SKM-1 (cell line): Measurements from ENCODE around the gene GJC2.
"Not testable (repeated sequence)": the region's sequence is repeated elsewhere in the genome, so short reads cannot be mapped to it uniquely, and the experiment has no call there.

Experiments used
- DNase-seq: peaks from one replicate; lab custom pipeline; 2025; ENCODE audit not compliant: unreplicated experiment; lab: John Stamatoyannopoulos, UW

GJC2 gene

DNA sequence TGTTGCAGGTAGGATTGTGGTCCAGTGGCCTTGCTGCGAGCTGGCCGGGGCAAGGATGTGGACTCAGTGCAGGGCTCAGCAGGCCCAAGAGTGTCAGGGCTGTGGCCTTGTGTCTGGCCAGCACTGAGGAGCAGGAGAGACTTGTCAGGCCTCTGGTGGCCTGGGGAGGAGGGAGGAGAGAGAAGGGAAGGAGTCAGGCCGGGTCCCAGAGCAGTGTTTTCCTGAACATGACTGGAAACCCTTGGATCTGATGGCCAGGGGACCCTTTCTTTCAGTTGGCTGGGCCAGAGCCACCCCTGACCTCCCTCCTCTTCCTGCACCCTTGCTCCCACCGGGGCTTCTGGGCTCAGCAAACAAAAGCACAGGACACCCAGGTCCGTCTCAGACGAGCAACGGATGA, 20.9 kb downstream of the GJC2 start:
- DNase-seq = no peak

DNA sequence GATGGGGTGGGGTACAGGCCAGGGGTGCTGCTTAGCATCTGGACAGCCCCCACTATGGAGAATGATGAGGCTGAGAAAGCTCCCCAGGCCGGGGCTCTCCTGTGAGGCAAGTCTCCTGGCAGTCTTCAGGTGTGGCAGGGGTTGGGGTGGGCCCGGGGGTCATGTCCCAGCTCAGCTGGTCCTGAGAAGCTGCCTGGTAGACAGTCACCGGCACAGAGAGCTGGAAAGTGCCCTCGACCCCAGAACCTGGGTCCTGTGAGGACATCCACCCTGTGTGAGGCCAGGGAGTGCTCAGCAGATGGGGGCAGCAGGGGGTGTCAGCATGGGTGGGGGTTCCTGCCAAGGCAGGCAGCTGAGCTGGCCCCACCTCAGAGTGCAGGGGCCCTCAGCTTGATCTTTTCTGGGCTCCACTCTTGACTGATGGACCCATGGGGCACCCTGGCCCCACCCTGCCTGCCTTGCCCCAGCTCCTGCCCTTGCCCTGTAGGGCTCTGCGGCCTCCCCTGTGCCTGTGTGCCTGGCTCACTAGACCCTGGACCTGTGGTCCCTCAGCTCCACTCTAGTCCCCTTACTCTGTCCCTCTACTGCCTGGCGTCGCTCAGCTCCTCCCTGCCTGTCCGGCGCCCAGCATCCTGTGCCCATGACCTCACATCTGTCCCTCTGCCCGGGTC, 21.6 kb downstream of the GJC2 start:
- DNase-seq = no peak

DNA sequence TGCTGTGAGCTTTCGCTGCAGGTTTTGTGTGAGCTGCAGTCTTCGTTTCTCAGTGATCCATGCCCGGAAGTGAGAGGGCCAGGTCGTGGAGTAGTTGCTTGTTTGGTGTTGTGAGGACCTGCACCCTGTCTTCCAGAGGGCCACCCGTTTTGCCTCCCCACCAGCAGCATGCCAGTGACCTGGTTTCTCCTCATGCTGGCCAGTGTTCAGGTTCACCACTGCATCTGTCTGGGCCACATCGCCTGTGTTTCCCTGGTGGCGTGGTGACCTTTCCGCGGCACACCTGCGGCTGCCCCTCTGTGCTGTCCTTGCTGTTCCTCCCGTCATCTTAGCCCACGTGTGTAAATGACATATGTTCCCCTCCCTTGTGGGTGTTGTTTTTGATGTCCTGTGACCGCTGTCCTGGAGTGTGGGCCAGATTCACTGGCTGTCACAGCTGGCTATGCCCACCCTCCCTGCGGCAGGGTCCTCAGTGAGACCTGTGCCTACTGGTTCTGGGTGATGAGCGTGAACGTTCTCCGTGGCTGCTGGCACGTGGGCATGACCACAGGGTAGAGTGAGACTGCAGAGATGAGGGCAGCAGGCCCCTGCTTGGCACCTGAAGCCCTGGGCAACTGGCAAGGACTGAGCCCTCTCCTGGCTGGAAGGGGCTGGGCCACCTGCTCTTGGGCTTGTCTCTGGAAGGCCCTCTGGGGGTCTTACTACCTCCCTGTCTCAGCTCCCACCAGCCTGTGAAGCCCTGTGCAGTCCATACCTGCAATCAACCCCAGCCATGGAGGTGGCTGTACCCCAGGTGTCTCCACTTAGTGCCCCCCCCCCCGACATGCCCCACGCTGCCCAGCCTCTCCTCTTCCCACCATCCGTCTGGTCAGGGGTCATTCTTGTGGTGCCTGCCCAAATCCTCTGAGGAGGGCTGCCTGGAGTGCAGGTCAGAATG, 23.1 kb downstream of the GJC2 start:
- no peak for DNase-seq

DNA sequence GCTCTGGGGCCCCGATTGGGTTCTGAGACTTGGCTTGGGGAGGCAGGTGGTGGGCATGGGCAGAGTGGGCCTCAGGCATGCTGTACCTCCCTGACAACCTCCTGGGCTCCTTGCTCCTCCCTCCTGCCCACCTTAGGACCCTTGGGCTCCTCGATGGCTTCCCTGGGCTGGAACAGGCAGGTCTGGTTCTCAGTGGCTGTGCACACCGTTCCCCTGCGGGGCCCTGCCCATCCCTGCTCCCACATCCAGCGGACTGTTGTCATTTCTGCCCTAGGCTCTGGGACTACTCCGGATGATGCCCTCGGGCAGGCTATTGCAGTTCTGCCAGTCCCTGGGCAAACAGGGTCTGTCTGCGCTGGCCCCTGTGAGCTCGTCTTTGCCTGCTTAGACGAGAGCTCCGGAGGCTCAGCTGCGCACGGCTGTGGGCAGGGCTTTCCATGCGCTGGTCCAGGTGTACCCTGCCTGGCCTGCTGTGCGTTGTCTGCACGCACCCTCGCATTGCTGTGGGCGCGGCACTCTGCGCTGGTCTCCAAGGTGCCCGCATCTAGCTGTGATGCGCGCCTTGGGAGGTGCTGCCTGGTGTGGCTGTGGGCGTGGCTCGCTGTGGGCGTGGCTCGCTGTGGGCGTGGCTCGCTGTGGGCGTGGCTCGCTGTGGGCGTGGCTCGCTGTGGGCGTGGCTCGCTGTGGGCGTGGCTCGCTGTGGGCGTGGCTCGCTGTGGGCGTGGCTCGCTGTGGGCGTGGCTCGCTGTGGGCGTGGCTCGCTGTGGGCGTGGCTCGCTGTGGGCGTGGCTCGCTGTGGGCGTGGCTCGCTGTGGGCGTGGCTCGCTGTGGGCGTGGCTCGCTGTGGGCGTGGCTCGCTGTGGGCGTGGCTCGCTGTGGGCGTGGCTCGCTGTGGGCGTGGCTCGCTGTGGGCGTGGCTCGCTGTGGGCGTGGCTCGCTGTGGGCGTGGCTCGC, 24.1 kb downstream of the GJC2 start:
- not testable (repeated sequence) for DNase-seq

DNA sequence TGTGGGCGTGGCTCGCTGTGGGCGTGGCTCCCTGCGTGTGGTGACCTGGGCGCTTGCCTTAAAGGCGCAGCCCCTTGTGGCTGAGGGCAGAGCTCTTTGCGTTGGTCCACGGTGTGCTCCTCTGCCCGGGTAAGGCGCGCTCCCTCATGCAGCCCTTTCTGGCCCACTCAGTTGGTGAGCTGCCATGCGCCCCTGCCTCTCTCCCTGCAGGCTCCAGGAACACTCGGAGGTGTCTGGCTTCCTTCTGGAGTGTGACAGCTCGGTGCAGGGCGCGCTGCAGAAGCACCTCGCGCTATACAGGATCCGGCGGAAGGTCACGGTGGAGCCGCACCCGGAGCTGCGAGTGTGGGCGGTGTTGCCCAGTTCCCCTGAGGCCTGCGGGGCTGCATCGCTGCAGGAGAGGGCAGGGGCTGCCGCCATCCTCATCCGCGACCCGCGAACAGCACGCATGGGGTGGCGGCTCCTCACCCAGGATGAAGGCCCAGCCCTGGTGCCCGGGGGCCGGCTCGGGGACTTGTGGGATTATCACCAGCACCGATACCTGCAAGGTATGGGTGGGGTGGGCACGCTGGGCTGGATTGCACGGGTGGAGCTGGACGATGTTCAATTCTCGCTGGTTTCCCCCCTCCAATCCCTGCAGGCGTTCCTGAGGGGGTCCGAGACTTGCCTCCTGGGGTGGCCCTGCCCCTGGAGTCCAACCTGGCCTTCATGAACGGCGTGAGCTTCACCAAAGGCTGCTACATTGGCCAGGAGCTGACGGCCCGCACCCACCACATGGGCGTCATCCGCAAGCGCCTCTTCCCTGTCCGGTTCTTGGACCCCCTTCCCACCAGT, 25.0 kb downstream of the GJC2 start:
- peak; percentile 13 for DNase-seq

DNA sequence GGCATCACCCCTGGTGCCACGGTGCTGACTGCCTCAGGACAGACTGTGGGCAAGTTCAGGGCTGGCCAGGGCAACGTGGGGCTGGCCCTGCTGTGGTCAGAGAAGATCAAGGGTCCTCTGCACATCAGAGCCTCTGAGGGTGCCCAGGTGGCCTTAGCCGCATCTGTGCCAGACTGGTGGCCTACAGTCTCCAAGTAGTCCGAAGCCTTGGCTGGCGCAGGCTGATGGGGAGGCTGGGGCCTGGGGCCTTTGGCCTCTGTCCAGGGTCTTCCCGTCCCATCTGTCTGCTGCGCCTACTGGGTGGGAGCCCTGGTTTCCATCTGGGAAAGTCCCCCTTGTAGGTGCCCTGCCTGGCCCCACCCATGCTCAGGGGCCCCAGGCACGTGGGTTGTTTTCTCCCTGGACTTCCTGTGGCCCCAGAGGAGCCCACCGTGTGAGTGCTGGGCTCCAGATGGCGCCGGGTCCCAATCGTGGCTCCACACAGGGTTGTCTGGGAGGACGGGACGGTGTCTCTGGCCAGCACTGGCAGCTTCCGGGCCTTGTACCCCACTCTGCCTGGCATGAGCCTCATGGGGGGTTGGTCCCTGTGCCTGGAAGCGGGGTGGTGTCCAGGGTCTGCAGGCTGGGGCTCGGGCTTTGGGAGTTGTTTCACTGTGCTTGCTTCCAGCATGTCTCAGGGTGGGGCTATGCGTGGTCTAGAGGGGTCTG, 25.7 kb downstream of the GJC2 start:
- no peak for DNase-seq

DNA sequence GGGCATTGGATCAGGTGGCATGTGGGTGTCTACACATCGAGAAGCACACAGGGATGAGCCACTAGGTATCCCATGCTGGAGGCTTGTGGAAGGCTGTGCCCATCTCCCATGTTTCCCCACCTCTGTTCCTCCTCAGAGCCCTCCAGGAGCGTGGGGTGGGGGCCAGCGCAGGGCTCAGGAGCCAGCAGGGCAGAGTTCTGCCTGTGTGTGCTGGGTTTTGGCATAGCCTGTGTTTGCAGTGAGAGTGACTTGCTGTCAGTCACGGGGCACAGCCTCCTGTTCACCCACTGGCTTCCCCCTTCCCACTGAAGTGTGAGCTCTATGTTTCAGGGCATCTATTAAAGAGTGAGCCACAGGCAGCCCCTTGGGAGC, 26.3 kb downstream of the GJC2 start:
- DNase-seq = no peak

DNA sequence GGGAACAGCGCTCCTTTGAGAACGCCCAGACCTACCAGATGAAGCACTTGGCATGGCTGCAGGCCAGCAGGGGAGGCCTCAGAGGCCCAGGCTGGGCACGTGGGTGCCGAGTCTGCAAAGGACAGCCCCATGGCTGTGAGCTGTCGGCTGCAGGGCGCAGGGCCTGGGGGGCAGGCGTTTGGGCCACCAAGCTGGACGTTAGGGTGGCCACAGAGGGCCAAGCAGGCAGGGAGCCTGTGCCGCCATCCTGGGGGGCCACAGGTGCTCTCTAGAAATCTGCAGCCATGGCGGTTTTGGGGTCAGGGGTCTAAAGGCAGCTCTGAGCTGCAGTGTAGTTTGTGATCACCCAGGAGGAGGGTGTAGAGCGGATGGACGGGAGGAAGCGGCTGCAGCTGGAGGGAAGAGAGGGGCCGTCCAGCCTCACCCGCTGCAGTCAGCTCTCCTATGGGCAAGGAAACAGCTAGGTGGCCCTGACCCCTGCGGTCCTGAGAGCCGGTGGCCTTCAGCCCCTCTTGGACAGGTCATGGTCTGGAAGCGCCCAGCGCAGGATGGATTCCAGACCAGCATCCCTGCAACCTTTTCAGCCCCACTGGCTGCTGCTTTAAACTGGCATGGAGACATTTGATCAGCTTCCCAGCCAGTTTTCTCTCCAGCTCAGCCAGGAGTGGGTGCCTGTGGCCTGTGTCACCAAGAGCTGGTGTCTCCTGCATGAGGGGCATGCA, 26.9 kb downstream of the GJC2 start:
- no peak for DNase-seq

DNA sequence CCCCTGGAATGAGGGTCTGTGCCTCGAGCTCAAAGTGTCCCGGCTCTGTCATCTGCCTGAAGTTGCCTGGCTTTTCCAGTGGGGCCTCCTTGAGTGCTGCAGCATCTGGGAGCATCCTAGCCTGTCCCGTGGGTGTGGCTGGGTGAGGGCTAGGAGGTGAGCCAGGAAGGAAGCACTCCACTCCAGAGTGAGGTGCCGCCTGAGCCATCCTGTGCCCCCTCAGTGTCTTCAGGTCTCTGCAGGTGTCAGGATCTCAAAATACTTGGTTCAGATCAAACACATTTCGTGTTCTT, 27.4 kb downstream of the GJC2 start:
- no peak for DNase-seq

DNA sequence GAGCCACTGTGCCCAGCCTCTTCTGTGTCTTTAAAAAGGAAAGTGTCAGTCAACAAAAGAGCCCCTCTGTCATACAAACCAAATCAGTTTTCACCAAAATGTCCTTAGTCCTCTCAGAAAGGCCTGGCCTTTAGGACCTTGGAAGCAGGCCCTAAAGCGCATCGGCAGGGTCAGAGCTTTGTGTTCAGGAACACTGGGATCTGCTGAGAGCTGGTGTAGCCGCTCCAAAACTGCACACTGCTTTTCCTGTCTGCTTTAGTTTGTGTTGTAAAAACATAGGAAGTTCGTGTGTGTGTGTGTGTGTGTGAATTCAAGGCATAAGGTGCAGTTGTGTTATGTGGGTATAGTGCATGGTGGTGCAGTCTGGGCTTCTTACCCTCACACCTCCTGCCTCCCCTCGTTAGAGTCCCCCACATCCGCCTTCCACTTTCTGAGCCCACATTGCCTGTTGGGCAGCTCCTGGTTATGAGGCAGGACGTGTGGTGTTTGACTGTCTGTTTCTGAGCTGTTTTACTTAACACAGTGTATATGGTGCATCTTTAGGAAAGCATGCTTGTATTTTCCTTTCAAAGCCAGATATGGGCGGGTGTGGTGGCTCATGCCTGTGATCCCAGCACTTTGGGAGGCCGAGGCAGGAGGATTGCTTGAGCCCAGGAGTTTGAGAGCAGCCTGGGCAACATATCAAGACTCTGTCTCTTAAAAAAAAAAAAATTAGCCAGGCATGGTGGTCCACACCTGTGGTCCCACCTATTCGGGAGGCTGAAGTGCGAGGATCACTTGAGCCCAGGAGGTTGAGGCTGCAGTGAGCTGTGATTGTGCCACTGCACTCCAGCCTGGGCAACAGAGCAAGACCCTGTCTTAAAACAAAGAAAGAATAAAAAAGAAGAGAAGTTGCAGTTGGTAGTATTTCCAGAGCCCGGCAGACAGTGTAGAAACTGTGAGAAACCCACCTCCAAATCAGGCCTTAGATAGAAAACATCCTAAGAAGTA, 28.3 kb downstream of the GJC2 start:
- DNase-seq = no peak

DNA sequence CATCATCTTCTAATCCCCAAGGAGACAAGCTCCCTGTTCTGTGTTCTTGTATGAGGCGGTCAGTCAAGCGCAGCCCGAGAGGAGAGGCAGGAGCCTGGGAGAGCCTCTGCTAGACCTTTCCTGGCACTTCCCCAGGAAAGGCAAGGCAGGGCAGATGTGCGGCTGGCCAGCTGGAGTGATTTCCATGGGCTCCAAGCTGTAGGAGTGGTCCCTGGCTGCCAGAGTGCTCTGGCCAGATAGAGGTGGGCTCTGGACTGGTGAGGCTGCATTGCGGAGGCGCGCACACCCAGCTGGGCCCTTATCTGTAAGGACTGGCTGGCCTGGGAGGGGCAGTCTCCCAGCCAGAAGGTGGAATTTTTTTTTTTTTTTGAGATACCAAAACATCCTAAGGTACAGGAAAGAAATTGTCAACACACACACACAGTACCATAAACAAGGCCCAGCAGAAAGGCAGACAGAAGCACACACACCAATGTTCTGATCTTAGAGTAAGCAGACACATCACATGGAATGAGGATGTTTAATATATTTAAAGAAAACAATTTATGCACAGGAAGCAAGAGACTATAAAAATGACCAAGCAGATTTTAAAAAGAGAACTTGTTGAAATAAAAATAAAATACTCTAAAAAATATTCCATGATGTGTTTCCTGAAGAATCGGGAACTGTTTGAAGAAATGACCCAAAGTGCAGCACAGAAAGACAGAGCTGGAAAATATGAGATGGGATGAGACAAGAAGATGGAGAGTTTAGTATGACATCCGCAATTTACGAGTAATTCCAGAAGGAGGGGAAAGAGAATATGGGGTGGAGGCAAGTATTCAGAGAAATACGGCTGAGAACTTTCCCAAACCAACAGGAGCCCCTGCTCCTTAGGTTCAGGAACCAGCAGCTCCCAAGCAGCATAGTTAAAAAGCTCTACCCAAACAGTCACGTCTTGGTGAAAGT, 29.3 kb downstream of the GJC2 start:
- DNase-seq = no peak

DNA sequence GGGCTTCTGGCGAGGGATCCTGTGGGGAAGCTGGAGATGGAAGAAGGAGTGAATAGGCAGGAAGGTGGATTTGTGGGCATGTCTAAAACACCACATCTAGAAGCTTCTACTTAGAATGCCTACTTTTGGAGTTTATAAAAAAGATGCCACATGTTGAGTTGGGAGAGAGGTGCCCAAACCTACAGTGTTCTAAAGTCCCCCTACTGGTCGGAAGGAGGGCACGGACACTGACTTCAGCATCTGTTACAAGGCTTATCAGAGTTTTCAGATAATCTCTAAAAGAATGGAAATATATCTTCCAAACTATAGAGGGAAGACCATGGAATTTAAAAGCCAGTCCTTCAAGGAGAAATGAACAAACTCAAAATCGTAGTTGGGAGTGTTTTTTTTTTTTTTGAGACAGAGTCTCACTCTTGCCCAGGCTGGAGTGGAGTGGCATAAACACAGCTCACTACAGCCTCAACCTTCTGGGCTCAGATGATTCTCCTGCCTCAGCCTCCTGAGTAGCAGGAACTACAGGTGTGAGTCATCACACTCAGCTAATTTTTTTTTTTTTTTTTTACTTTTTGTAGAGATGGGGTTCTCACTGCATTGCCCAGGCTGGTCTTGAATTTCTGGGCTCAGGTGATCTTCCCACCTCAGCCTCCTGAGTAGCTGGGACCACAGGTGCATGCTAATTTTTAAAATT, 30.7 kb downstream of the GJC2 start:
- DNase-seq = peak; percentile 37

DNA sequence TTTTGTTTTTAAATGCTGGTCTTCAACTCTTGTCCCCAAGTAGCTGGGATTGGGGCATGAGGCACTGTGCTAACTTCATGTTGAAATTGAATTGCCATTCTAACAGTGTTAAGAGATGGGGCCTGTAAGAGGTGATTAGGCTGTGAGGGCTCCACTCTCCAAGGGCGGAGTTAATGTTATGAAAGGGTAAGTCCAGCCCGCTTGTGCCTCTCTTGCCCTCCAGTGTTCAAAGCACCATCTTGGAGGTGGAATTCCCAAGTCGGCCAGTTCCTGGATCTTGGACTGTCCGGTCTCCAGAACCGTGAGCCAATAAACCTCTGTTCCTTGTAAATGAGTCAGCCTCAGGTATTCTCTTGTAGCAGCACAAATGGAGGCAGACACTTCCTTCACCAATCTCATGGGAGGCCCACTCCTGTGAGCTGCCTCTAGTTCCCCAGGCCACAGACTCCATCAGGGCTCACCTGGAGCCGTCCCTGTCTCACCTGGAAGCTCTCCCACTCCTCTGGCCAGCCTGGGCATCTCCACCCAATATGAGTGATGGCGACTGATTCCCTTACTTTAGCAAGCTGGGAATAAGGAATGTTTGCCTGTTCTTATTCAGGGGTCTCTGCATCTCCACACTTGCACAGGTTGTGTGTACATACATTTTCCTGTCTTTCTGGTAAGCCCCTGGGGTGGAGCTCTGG, 31.4 kb downstream of the GJC2 start:
- no peak for DNase-seq

DNA sequence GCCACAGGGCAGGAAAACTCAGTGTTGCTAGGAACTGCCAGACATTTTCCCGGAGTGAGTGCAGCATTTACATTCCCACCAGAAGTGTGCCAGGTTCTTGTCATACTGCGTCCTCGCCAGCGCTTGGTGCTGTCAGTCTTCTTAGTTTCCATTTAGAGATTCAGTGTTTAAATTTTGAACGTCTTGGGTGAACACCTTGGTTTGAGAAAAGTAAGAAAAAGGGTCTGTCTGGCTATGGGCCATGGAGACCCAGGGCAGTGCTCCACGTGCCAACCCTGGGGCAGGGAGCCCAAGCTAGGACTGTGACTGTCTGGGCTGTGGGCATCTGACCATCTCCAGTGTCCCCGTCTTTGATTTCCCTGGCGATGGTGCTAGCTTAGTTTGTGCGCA, 31.9 kb downstream of the GJC2 start:
- DNase-seq = no peak

DNA sequence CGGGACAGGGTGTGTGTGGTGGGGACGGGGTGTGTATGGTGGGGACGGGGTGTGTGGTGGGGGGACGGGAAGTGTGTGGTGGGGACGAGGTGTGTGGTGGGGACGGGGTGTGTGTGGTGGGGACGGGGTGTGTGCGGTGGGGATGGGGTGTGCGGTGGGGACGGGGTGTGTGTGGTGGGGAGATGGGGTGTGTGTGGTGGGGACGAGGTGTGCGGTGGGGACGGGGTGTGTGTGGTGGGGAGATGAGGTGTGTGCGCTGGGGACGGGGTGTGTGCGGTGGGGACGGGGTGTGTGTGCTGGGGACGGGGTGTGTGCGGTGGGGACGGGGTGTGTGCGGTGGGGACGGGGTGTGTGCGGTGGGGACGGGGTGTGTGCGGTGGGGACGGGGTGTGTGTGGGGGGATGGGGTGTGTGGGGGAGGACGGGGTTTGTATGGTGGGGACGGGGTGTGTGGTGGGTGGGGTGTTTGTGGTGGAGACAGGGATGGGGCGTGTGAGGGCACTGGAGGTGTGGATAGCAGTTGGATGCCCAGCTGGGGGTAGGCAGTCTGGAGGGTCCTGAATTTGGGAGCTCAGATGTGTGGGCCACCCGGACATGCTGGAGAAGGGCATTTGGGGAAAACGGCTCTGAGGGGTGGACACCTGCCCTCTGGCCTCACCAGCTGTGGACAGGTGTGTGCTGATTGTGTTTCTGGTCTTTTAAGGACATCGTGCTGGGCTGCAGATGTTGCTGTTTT, 32.7 kb downstream of the GJC2 start:
- no peak for DNase-seq
